BLaER1 treated with 17β-estradiol and CSF1 and Interleukin-3, amounts not matched to agents 10 nM and 100 nM (cell line): ENCODE measurements around the gene CRYGN.

Source experiments
- H3K27ac ChIP-seq, 11 experiments: shearing (Covaris generic); formaldehyde crosslinking; 2 replicates each; pipeline ENCODE4 v1.8.1; 2022
- H3K27me3 ChIP-seq, 11 experiments: shearing (Covaris generic); formaldehyde crosslinking; 2 replicates each; pipeline ENCODE4 v1.8.1; 2022
- H3K36me3 ChIP-seq, 11 experiments: shearing (Covaris generic); formaldehyde crosslinking; 2 replicates each; pipeline ENCODE4 v1.8.1; 2022
- H3K4me1 ChIP-seq, 10 experiments: shearing (Covaris generic); formaldehyde crosslinking; 2 replicates each; pipeline ENCODE4 v1.8.1; 2022
- H3K4me2 ChIP-seq, 11 experiments: shearing (Covaris generic); formaldehyde crosslinking; 2 replicates each; pipeline ENCODE4 v1.8.1; 2022
- H3K4me3 ChIP-seq, 10 experiments: shearing (Covaris generic); formaldehyde crosslinking; 2 replicates each; pipeline ENCODE4 v1.8.1; 2022
- H3K9ac ChIP-seq, 11 experiments: shearing (Covaris generic); formaldehyde crosslinking; 2 replicates each; pipeline ENCODE4 v1.8.1; 2022
- H3K9me3 ChIP-seq, 11 experiments: shearing (Covaris generic); formaldehyde crosslinking; replicated peaks in 1 of 11; 2 replicates each; pipeline ENCODE4 v1.8.1; 2022
- H4K20me1 ChIP-seq, 11 experiments: shearing (Covaris generic); formaldehyde crosslinking; 2 replicates each; pipeline ENCODE4 v1.8.1; 2022
- Cebpa-rat ChIP-seq, 11 experiments: shearing (Covaris generic); IDR thresholded peaks; 2 replicates each; pipeline ENCODE4 v1.8.1; 2022

The CRYGN gene

DNA sequence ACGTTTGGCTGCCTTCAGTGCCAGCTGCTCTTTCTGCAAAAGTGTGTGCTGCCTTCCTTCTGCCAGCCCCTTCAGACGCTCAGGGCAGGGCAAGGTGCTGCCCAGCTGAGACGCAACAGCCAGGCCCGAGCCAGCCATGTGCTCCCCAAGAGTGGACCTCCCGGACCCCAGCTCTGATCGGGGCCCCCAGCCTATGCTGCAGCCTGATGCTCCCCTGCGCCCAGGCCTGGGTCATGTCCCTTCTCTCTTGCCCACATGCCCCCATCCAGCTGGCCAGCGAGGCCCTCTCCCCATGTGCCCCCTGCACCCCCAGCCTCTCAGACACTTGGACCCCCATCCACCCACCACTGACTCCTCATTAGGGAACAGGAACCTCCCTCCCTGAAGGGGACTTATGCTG is 47.9 kb downstream of the CRYGN start:
- H3K4me2 ChIP-seq: no peak overlapping the region
- peaks cover 0 to 5% (median 2%) of the 10 kb centered on the region in 11 experiments; a peak in 15 of 22 replicates for H3K9me3 ChIP-seq
- no peak overlapping the region for H3K9ac ChIP-seq
- H3K27ac ChIP-seq: no peak overlapping the region
- peaks cover 0 to 32% (median 25%) of the 10 kb centered on the region in 10 experiments; a peak in 16 of 20 replicates for H3K4me1 ChIP-seq
- no peak for TF ChIP-seq Cebpa-rat (IDR thresholded peaks at IDR 0.05)
- no peaks in the 10 kb centered on the region for H3K27me3 ChIP-seq
- H3K4me3 ChIP-seq: no peak overlapping the region
- peaks cover 0 to 17% (median 0%) of the 10 kb centered on the region in 11 experiments; a peak in 3 of 22 replicates for H4K20me1 ChIP-seq
- H3K36me3 ChIP-seq: no peaks in the 10 kb centered on the region

DNA sequence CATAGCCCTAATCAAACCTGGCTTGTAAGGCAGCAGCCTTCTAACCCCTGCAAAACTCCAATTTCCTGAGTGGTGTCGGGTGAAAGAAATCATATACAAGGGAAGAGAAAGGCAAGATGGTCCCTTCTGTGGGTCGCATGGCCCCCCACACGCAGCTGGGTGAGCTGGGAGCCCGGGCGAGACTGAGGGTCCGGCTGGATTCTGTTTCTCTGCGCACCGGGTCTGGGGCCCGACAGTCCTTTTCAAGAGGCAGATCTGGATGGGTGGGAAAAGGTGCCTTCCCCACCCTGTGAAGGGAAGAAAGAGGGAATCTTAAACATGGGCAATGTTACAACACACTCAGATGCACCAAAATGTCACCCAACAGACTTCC is 48.6 kb downstream of the CRYGN start:
- Histone ChIP-seq H3K36me3 (no peaks in the 10 kb centered on the region), H3K9me3 (no peaks in the 10 kb centered on the region), H3K27me3 (no peaks in the 10 kb centered on the region), H3K4me1 (peaks cover 0 to 36% (median 28%) of the 10 kb centered on the region in 10 experiments; a peak in 16 of 20 replicates), H3K4me2 (peak overlapping the region in 2 of 11 experiments; percentile 2 to 3; a peak in 1 of 22 replicates), H4K20me1 (peaks cover 0 to 17% (median 0%) of the 10 kb centered on the region in 11 experiments; a peak in 3 of 22 replicates), H3K4me3 (no peak overlapping the region), H3K9ac (no peak overlapping the region), H3K27ac (no peak overlapping the region)
- no peak for TF ChIP-seq Cebpa-rat (IDR thresholded peaks at IDR 0.05)

DNA sequence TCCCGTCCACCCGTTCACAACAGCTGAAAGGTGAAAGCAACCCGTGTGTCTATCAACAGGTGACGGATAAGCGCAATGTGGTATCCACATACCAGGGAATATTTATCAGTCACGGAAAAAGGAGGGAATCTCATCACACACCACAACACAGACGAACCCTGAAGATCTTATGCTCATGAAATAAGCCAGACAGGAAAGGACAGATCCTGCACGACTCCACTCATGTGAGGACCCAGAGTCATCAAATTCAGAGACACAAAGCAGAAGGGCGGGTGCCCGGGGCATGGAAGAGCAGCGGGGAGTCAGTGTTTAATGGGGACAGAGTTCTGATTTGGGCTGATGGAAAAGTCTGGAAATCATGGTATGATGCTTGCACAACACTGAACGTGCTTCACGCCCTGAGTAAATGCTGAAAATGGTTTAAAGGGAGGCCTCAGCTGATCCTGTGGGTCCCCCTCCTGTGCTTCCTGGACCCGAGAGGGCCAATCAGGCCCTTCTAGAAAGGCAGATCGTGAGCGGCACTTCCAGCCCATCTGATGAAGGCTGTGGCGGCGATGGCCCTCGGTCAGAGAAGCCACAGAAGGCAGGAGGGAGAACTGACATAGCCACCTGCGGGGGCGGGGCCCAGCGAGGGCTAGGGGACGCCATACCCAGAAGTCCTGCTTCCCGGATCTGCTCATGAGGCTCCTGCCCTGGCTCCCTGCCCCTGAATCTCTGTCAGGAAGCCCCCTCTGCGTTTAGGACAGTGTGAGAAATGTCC is 49.2 kb downstream of the CRYGN start:
- no peak overlapping the region for H3K4me3 ChIP-seq
- no peaks in the 10 kb centered on the region for H3K9me3 ChIP-seq
- H3K4me1 ChIP-seq: peaks cover 0 to 42% (median 33%) of the 10 kb centered on the region in 10 experiments; a peak in 16 of 20 replicates
- H3K27me3 ChIP-seq: no peaks in the 10 kb centered on the region
- H3K4me2 ChIP-seq: peak overlapping the region in 7 of 11 experiments; percentile 2 to 47 (median 21); a peak in 8 of 22 replicates
- no peak overlapping the region for H3K9ac ChIP-seq
- peaks cover 0 to 23% (median 0%) of the 10 kb centered on the region in 11 experiments; a peak in 3 of 22 replicates for H4K20me1 ChIP-seq
- TF ChIP-seq Cebpa-rat (IDR thresholded peaks at IDR 0.05): no peak
- H3K27ac ChIP-seq: no peak overlapping the region
- no peaks in the 10 kb centered on the region for H3K36me3 ChIP-seq

DNA sequence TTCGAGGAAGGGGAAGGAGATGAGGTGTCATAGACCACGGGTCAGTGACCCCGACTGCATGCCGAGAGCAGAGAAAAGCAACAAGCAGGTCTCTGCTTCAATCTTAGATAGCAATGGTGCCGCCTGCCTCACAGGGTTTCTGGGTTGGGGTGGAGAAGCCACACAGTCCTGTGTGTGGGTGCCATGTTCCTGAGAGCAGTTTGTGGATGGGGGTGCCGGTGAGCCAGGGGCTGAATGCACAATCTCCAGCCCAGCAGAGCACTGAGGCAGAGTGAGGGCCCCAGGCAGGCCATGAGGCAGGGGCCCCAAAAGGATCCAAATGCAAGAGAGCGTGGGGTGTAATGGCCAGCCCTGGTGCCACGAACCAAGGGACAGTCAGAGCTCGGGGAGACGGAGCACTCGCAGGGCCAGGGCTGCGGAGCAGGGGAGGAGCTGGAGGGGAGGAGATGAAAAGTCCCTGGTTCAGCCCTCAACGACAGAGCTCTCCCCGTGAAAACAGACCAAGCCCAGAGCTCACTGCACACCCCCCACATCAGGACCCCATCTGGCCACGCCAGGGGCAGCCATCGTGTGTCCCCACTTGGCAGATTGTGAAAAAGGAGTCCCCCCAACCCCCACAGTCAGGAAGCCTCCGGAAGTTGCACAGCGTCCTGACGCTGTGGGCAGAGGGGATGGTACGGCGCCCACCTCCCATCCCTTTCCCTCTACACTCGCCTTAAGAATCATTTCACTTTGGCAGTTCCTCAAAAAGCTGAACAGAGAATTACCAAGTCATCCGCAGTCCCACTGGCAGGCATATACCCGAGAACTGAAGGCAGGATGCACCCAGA is 50.0 kb downstream of the CRYGN start:
- Histone ChIP-seq H3K36me3 (no peaks in the 10 kb centered on the region), H3K4me1 (peaks cover 0 to 47% (median 33%) of the 10 kb centered on the region in 10 experiments; a peak in 16 of 20 replicates), H3K9ac (no peak overlapping the region), H3K27ac (no peak overlapping the region), H3K27me3 (peaks cover 0 to 5% (median 3%) of the 10 kb centered on the region in 11 experiments; a peak in 11 of 22 replicates), H3K4me2 (peak overlapping the region in 8 of 11 experiments; percentile 17 to 47 (median 26); a peak in 10 of 22 replicates), H3K9me3 (no peaks in the 10 kb centered on the region), H3K4me3 (no peak overlapping the region), H4K20me1 (peaks cover 0 to 31% (median 0%) of the 10 kb centered on the region in 11 experiments; a peak in 3 of 22 replicates)
- TF ChIP-seq Cebpa-rat (IDR thresholded peaks at IDR 0.05): no peak

DNA sequence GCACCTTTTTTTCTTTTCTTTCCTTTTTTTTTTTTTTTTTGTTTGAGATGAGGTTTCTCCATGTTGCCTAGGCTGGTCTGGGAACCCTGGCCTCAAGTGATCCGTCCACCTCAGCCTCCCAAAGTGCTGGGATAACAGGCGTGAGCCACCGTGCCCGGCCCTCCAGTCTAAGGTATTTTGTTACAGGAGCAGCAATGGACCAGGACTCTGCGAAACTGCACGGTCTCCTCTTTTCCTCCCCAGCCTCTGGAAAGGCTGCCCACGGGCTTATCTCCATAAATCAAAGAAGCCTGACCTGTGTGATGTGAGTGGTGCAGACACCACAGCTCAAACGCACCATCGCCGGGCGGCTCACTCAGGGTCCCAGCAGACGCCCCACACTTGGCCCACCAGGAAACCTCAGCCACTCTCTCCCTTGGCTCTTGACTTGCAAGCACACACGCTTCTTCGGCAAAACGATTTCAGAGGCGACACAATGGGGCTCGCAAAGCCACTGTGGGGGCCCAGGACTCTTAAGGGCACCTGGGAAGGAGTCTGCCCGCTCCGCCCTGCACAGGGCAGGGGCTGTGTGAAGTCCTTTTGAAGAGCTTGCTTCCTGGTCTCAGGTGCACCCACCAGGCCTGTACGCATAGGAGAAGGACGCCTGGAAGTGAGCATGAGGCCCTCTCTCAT is 50.7 kb downstream of the CRYGN start:
- Histone ChIP-seq H3K27ac (no peak overlapping the region), H4K20me1 (peaks cover 0 to 34% (median 0%) of the 10 kb centered on the region in 11 experiments; a peak in 3 of 22 replicates), H3K36me3 (no peaks in the 10 kb centered on the region), H3K4me2 (peak overlapping the region in 4 of 11 experiments; percentile 20 to 47 (median 27); a peak in 3 of 22 replicates), H3K27me3 (peaks cover 5 to 12% (median 11%) of the 10 kb centered on the region in 11 experiments; a peak in 18 of 22 replicates), H3K9me3 (no peaks in the 10 kb centered on the region), H3K4me3 (no peak overlapping the region), H3K4me1 (peaks cover 0 to 47% (median 33%) of the 10 kb centered on the region in 10 experiments; a peak in 16 of 20 replicates), H3K9ac (no peak overlapping the region)
- TF ChIP-seq Cebpa-rat (IDR thresholded peaks at IDR 0.05): no peak

DNA sequence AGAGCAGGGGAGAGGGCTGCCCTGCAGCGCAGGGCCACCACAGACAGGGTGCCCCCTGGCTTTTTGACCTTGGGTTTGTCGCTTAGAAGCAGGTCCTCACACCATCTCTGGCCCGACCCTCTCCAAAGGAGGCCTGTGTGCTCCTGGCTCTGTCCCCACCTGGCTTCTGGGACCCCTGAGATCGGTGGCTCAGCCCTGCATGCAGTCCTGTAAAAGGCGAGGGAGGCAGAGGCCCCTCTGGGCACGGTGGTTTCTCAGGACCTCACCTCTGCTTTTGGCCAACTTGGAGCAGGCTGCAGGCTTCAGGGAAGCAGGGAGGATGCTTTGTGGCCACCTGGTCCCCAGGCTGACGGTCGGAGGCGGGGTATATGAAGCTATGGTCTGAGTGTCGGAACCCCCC is 51.5 kb downstream of the CRYGN start:
- H3K4me2 ChIP-seq: no peak overlapping the region
- TF ChIP-seq Cebpa-rat (IDR thresholded peaks at IDR 0.05): no peak
- H3K4me1 ChIP-seq: peaks cover 0 to 39% (median 27%) of the 10 kb centered on the region in 10 experiments; a peak in 16 of 20 replicates
- H3K9me3 ChIP-seq: no peaks in the 10 kb centered on the region
- peaks cover 13 to 20% (median 19%) of the 10 kb centered on the region in 11 experiments; a peak in 21 of 22 replicates for H3K27me3 ChIP-seq
- H3K36me3 ChIP-seq: no peaks in the 10 kb centered on the region
- H4K20me1 ChIP-seq: peaks cover 0 to 39% (median 0%) of the 10 kb centered on the region in 11 experiments; a peak in 3 of 22 replicates
- no peak overlapping the region for H3K27ac ChIP-seq
- no peak overlapping the region for H3K9ac ChIP-seq
- no peak overlapping the region for H3K4me3 ChIP-seq

DNA sequence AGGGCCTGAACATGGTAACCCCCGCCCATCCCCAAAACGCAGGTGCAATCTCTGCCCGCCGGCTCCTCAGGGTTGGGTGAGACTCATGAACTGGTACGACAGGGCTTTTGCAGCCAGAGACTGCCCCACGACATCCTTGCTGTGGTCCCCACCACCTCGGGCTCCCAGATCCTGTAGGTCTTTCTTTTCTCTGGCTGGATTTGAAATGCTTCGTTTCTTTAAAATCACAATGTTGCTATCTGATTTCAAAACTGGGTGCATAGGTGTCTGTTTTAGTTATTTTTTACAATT is 52.0 kb downstream of the CRYGN start:
- no peak for TF ChIP-seq Cebpa-rat (IDR thresholded peaks at IDR 0.05)
- H3K27ac ChIP-seq: no peak overlapping the region
- H3K9me3 ChIP-seq: no peaks in the 10 kb centered on the region
- peaks cover 18 to 25% (median 23%) of the 10 kb centered on the region in 11 experiments for H3K27me3 ChIP-seq
- peaks cover 0 to 41% (median 0%) of the 10 kb centered on the region in 11 experiments; a peak in 3 of 22 replicates for H4K20me1 ChIP-seq
- no peak overlapping the region for H3K9ac ChIP-seq
- peaks cover 0 to 34% (median 23%) of the 10 kb centered on the region in 10 experiments; a peak in 15 of 20 replicates for H3K4me1 ChIP-seq
- H3K4me3 ChIP-seq: no peak overlapping the region
- no peaks in the 10 kb centered on the region for H3K36me3 ChIP-seq
- H3K4me2 ChIP-seq: no peak overlapping the region

DNA sequence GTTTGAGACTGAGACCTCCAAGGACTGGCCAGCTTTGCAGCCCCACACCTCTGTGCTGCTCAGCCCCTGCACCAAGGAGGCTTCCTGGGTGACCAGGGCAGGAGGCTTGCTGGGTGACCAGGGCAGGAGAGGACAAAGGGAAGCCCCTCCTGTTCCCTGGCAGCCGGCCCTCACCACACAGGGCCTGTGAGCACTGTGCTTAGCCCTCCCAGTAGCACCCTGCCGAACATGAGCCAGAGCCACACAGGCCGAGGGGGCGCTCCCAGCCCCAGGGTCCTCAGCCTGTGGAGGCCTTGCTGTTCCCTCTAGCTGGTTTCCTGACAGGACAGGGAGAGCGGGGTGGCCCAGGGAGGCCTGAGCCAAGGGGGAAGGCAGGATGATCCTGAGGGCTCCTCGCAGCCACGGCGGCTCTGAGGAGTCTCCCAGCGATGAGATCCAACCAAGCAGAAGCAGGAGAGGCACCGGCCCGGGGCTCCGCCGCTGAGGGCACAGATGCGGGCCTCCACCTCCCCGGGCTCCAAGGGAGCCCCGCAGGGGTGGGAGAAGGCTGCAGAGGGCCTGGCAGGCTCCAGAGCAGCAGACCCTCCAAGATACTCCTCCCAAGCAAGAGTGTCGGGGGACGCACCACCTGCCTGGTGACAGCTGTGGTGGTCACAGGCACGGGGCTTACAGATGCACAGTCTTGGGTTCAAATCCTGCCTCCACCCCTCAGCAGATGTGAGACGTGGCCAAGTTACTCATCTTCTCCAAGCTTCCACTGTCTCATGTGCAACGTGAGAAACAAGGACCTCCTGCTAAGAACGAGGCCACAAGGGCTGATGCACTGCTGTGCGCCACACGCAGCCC is 52.6 kb downstream of the CRYGN start:
- Histone ChIP-seq H3K4me3 (no peak overlapping the region), H4K20me1 (peaks cover 0 to 45% (median 0%) of the 10 kb centered on the region in 11 experiments; a peak in 5 of 22 replicates), H3K36me3 (no peaks in the 10 kb centered on the region), H3K9me3 (no peaks in the 10 kb centered on the region), H3K27ac (no peak overlapping the region), H3K4me1 (peaks cover 0 to 37% (median 27%) of the 10 kb centered on the region in 10 experiments; a peak in 17 of 20 replicates), H3K4me2 (no peak overlapping the region), H3K27me3 (peaks cover 24 to 31% (median 29%) of the 10 kb centered on the region in 11 experiments), H3K9ac (no peak overlapping the region)
- TF ChIP-seq Cebpa-rat (IDR thresholded peaks at IDR 0.05): no peak
